GM10266 (cell line): ENCODE measurements around the gene ALKBH5.

Experiments used
- DNase-seq: peaks from one replicate; pipeline ENCODE4 v3.0.0; 2012; ENCODE audit errors: extremely low spot score
- CTCF ChIP-seq: IDR thresholded peaks from 2 replicates; pipeline ENCODE4 v1.5.1; 2012; ENCODE audit warnings: mild to moderate bottlenecking, low read depth; ENCODE audit not compliant: control insufficient read depth, insufficient read depth; ENCODE audit errors: missing control alignments

The ALKBH5 gene

GRCh38 chr17:18250259-18250658 lies 66.6 kb downstream of the ALKBH5 start:
- no peak for DNase-seq
- TF ChIP-seq CTCF = no peak

- no peak for TF ChIP-seq CTCF
- no peak for DNase-seq
Measured at GRCh38 chr17:18250708-18251107, 67.1 kb downstream of the ALKBH5 start.

- TF ChIP-seq CTCF = no peak
- no peak for DNase-seq
Measured at GRCh38 chr17:18251204-18251603, 67.6 kb downstream of the ALKBH5 start.

- no peak for TF ChIP-seq CTCF
- DNase-seq = no peak
Measured at GRCh38 chr17:18252160-18252559, 68.5 kb downstream of the ALKBH5 start.

GRCh38 chr17:18253187-18253884 lies 69.7 kb downstream of the ALKBH5 start:
- DNase-seq = no peak
- no peak for TF ChIP-seq CTCF

GRCh38 chr17:18253947-18254821 lies 70.6 kb downstream of the ALKBH5 start:
- no peak for TF ChIP-seq CTCF

More at GRCh38 chr17:18253947-18254821, 70.6 kb downstream of the ALKBH5 start:
- DNase-seq = no peak
